A549 (cell line): Measurements from ENCODE around the gene IL17RE. TPM values are rescaled to one million over a fixed set of nuclear protein-coding genes. Genes with fewer than 3 reads are reported as not detected.

Experiments used
- ATAC-seq, 2 experiments: fragments of 200-7000 bp in 1 of 2; fragments of >200 bp in 1 of 2; cut with Nextera tagmentation in 1 of 2; cut with Tn5 transposase in 1 of 2; 3 replicates each; pipeline versions ENCODE4 v1.8.0 to v1.9.1; 2018 to 2020; ENCODE audit warnings: mild to moderate bottlenecking in 1 of 2, moderate library complexity in 1 of 2
- CTCF ChIA-PET: fragments of 300-600 bp; sonication (Branson Sonifier 250); formaldehyde crosslinking; extraction: SDS; loops from one replicate; lab custom pipeline; 2021; ENCODE audit warnings: antibody characterized with exemption, inconsistent platforms; lab: Yijun Ruan, JAX
- POLR2A ChIA-PET: fragments of 350-600 bp; formaldehyde crosslinking; extraction: SDS; loops from one replicate; lab custom pipeline; 2021; ENCODE audit warnings: antibody characterized with exemption, inconsistent platforms; lab: Yijun Ruan, JAX
- DNase-seq, 2 experiments: peaks; one replicate each; pipeline versions ENCODE4 v3.0.0 to v3.0.0-alpha.2; 2011 to 2016; ENCODE audit warnings: low read depth in 1 of 2, low spot score in 1 of 2
- FAIRE-seq: peaks from 2 replicates; lab custom pipeline; 2011; peaks lifted over from hg19 to GRCh38; lab: Jason Lieb, UNC
- H3K27ac ChIP-seq, 2 experiments: fragments of >200 bp; sonication (Bioruptor Twin); formaldehyde crosslinking; 3 replicates each; pipeline ENCODE4 v1.5.1; 2016 to 2017
- H3K4me1 ChIP-seq: fragments of >200 bp; sonication (Bioruptor Twin); formaldehyde crosslinking; 3 replicates; pipeline ENCODE4 v1.6.1; 2016
- H3K4me2 ChIP-seq: fragments of >200 bp; sonication (Bioruptor Twin); formaldehyde crosslinking; 3 replicates; pipeline ENCODE4 v1.6.1; 2016
- H3K4me3 ChIP-seq: fragments of >200 bp; sonication (Bioruptor Twin); formaldehyde crosslinking; 3 replicates; pipeline ENCODE4 v1.5.1; 2016
- H3K9me3 ChIP-seq: fragments of >200 bp; sonication (Bioruptor Twin); formaldehyde crosslinking; 3 replicates; pipeline ENCODE4 v1.6.1; 2016
- BHLHE40 ChIP-seq: IDR thresholded peaks from 2 replicates; pipeline ENCODE4 v1.6.1; 2012; ENCODE audit warnings: low read depth, low read length, inconsistent platforms
- CEBPB ChIP-seq, 2 experiments: fragments of >200 bp in 1 of 2; sonication (Bioruptor Twin) in 1 of 2; formaldehyde crosslinking in 1 of 2; IDR thresholded peaks; 2 replicates each; pipeline ENCODE4 v1.6.1; 2012 to 2016
- CHD2 ChIP-seq: fragments of 150-350 bp; IDR thresholded peaks from 2 replicates; pipeline ENCODE4 v1.6.1; 2014; ENCODE audit warnings: low read length; ENCODE audit not compliant: partially characterized antibody
- EP300 ChIP-seq, 2 experiments: fragments of >200 bp; sonication (Bioruptor Twin); formaldehyde crosslinking; IDR thresholded peaks; 2 replicates in 1 of 2; 3 replicates in 1 of 2; pipeline ENCODE4 v1.6.1; 2016 to 2017
- ESRRA ChIP-seq: fragments of 150-350 bp; IDR thresholded peaks from 2 replicates; pipeline ENCODE4 v1.6.1; 2014; ENCODE audit warnings: mild to moderate bottlenecking, low read length, borderline replicate concordance
- FOSL2 ChIP-seq, 2 experiments: fragments of 450-650 bp in 1 of 2; fragments of >200 bp in 1 of 2; sonication (Bioruptor Twin) in 1 of 2; formaldehyde crosslinking; IDR thresholded peaks; 2 replicates each; pipeline versions ENCODE4 v1.5.0 to v1.6.1; 2016 to 2020; ENCODE audit warnings: mild to moderate bottlenecking in 1 of 2, moderate library complexity in 1 of 2
- GATA3 ChIP-seq: IDR thresholded peaks from 2 replicates; pipeline ENCODE4 v1.6.1; 2012; ENCODE audit warnings: borderline replicate concordance
- HES2 ChIP-seq: fragments of >200 bp; sonication (Bioruptor Twin); formaldehyde crosslinking; IDR thresholded peaks from 2 replicates; pipeline ENCODE4 v1.6.1; 2016
- HEYL ChIP-seq: fragments of 250-450 bp; sonication (Bioruptor Pico); IDR thresholded peaks from 2 replicates; pipeline ENCODE4 v1.8.0; 2021; ENCODE audit warnings: mild to moderate bottlenecking, moderate library complexity
- HMGXB4 ChIP-seq: fragments of 250-450 bp; sonication (Bioruptor Pico); IDR thresholded peaks from 2 replicates; pipeline ENCODE4 v1.5.0; 2021; ENCODE audit warnings: mild to moderate bottlenecking, moderate library complexity, borderline replicate concordance
- JUN ChIP-seq, 2 experiments: fragments of >200 bp; sonication (Bioruptor Twin); formaldehyde crosslinking; IDR thresholded peaks; 2 replicates in 1 of 2; 3 replicates in 1 of 2; pipeline ENCODE4 v1.6.1; 2016 to 2017
- MAFK ChIP-seq: fragments of 450-650 bp; IDR thresholded peaks from 2 replicates; pipeline ENCODE4 v1.6.1; 2014; ENCODE audit not compliant: partially characterized antibody
- MAX ChIP-seq: IDR thresholded peaks from 2 replicates; pipeline ENCODE4 v1.6.1; 2012
- POLR2A ChIP-seq: IDR thresholded peaks from 2 replicates; pipeline ENCODE4 v1.6.1; 2012; ENCODE audit warnings: mild to moderate bottlenecking, low read length
- RAD21 ChIP-seq, 2 experiments: fragments of >200 bp in 1 of 2; sonication (Bioruptor Twin) in 1 of 2; formaldehyde crosslinking in 1 of 2; IDR thresholded peaks in 1 of 2; conservative IDR thresholded peaks in 1 of 2; 2 replicates in 1 of 2; 3 replicates in 1 of 2; pipeline ENCODE4 v1.6.1; 2012 to 2018; ENCODE audit warnings: inconsistent platforms in 1 of 2
- RARB ChIP-seq: fragments of 250-450 bp; sonication (Bioruptor Pico); IDR thresholded peaks from 2 replicates; pipeline ENCODE4 v1.8.0; 2021; ENCODE audit warnings: mild to moderate bottlenecking, moderate library complexity
- RNF2 ChIP-seq: fragments of 200-600 bp; sonication (generic); IDR thresholded peaks from 2 replicates; pipeline ENCODE4 v1.6.1; 2016; ENCODE audit warnings: low read depth, mild to moderate bottlenecking, antibody characterized with exemption, moderate library complexity, borderline replicate concordance
- SREBF2 ChIP-seq: fragments of 450-650 bp; IDR thresholded peaks from 2 replicates; pipeline ENCODE4 v1.6.1; 2014; ENCODE audit warnings: mild to moderate bottlenecking, moderate library complexity
- WGBS: methylation state at CpG from one replicate; pipeline ENCODE4 v1.1.6; 2017; ENCODE audit errors: missing lambda C conversion rate; 5-methylcytosine and 5-hydroxymethylcytosine counted together
- polyA plus RNA-seq, 4 experiments: library from polyadenylated mRNA; depleted of rRNA in 3 of 4; stranded (reverse); fragments of >200 nt; fragmentation: RNase III in 1 of 4; extraction: RNeasy Plus Mini Kit Qiagen cat#74134 plus additional on column Dnase treatment in 1 of 4; gene quantifications; 2 replicates in 3 of 4; 3 replicates in 1 of 4; pipeline ENCODE4 v1.2.3, GENCODE V29; 2011 to 2017

The IL17RE gene
- polyA plus RNA-seq, 2 of the 4 experiments (the other 2 are of a cell fraction): 0.44 to 0.53 TPM

GRCh38 chr3:9876991-9877390, 25.7 kb upstream of the IL17RE start:
- ATAC-seq (no peak), FAIRE-seq (no peak)
- POLR2A ChIA-PET: no interaction called here

GRCh38 chr3:9878700-9879099, 23.9 kb upstream of the IL17RE start:
- ATAC-seq (peak; percentile 84 to 88), FAIRE-seq (no peak), DNase-seq (peak; percentile 65 to 74)
- 8% methylated on average over 4 of the region's 5 CpGs for WGBS
- H3K27ac ChIP-seq: peak overlapping the region; percentile 75 to 82
- POLR2A ChIA-PET: interaction anchor here (1.9 kb wide), 1 partner anchor 11 kb away, joined by 21 read pairs; the partner anchor contains the start of gene JAGN1
- no peaks in the 10 kb centered on the region for H3K9me3 ChIP-seq
- no peak for TF ChIP-seq RAD21 (conservative IDR thresholded peaks at IDR 0.05 in 1 of 2, IDR thresholded peaks at IDR 0.05 in 1 of 2)
- TF ChIP-seq FOSL2 (IDR thresholded peaks at IDR 0.05): no peak
- peak; percentile 40 for TF ChIP-seq FOSL2 (CRISPR knock-in tag; IDR thresholded peaks at IDR 0.05)
- no peak for TF ChIP-seq RNF2
- no peak for TF ChIP-seq GATA3
- 0 out of 2 replicates have a peak, but pooled peaks have one; percentile 32 for TF ChIP-seq MAX
- TF ChIP-seq CHD2: no peak
- TF ChIP-seq HMGXB4: no peak
- TF ChIP-seq JUN (IDR thresholded peaks at IDR 0.05): no peak
- TF ChIP-seq MAFK: no peak
- peak overlapping the region; percentile 61 for H3K4me2 ChIP-seq
- peaks cover 31% of the 10 kb centered on the region for H3K4me1 ChIP-seq
- no peak overlapping the region; the same call in 2 of the 3 replicates for H3K4me3 ChIP-seq
- CTCF ChIA-PET: interaction anchor here (0.6 to 3.0 kb wide), 6 partner anchors 13 to 104 kb away, joined by 3 to 16 read pairs (median 6); partner anchors contain the start of gene CRELD1

More at GRCh38 chr3:9876991-9877390, 25.7 kb upstream of the IL17RE start:
- 98% methylated on average over 11 of the region's 12 CpGs for WGBS
- Histone ChIP-seq H3K4me2 (no peak overlapping the region), H3K27ac (peak overlapping the region; percentile 8 to 75; a peak in 1 of 6 replicates), H3K4me3 (no peak overlapping the region), H3K9me3 (no peaks in the 10 kb centered on the region), H3K4me1 (peaks cover 30% of the 10 kb centered on the region)
- TF ChIP-seq ESRRA (no peak), JUN (IDR thresholded peaks at IDR 0.05) (no peak), RAD21 (conservative IDR thresholded peaks at IDR 0.05 in 1 of 2, IDR thresholded peaks at IDR 0.05 in 1 of 2) (0 out of 5 replicates have a peak, but pooled peaks of 1 of the 2 experiments have one; percentile 7), POLR2A (no peak), EP300 (IDR thresholded peaks at IDR 0.05) (no peak), BHLHE40 (no peak)
- CTCF ChIA-PET: interaction anchor here (0.7 to 1.0 kb wide), 2 partner anchors 12 to 100 kb away, joined by 3 read pairs; no protein-coding TSS in a partner anchor
- no peak for DNase-seq

- peak within 1 kb of the TSS; percentile 75 to 82 for H3K27ac ChIP-seq
- CTCF ChIA-PET: interaction anchor here (1.0 to 3.0 kb wide), 5 partner anchors 31 to 66 kb away, joined by 3 to 16 read pairs (median 8); partner anchors contain the start of genes CRELD1 and IL17RC
Observed at GRCh38 chr3:9879830-9880549, 22.7 kb upstream of the IL17RE start, which contains the start of gene CIDEC. TSS of gene CIDEC (minus strand) at chr3:9880253. CDS start at chr3:9878486, 1,767 bp downstream.

More at GRCh38 chr3:9879830-9880549, 22.7 kb upstream of the IL17RE start, which contains the start of gene CIDEC:
- DNase-seq: no peak
- WGBS: 95% methylated on average over 7 of the region's 7 CpGs
- Histone ChIP-seq H3K9me3 (no peaks in the 10 kb centered on the region), H3K4me2 (peak within 1 kb of the TSS; percentile 61), H3K4me1 (peaks cover 41% of the 10 kb centered on the region), H3K4me3 (no peak within 1 kb of the TSS)
- TF ChIP-seq CEBPB (IDR thresholded peaks at IDR 0.05) (no peak), RARB (CRISPR knock-in tag) (no peak), HES2 (no peak), SREBF2 (no peak), HEYL (no peak)
- no peak for FAIRE-seq
- no peak for ATAC-seq
- POLR2A ChIA-PET: interaction anchor here (0.5 to 1.9 kb wide), 2 partner anchors 9 to 10 kb away, joined by 6 to 21 read pairs; partner anchors contain the start of gene JAGN1
